Colonic mucosa (tissue), 4 donors: ENCODE measurements around the gene PARVA. TPM values are rescaled to one million over a fixed set of nuclear protein-coding genes. Genes with fewer than 3 reads are reported as not detected.

ENCODE experiments used
- DNase-seq: peaks from one replicate; pipeline ENCODE4 v3.0.0-alpha.2; 2020
- H3K27ac ChIP-seq: fragments of 200-600 bp; one replicate; pipeline ENCODE4 v1.8.0; 2021
- H3K27me3 ChIP-seq: fragments of 200-600 bp; one replicate; pipeline ENCODE4 v1.8.0; 2021
- H3K36me3 ChIP-seq: fragments of 200-600 bp; one replicate; pipeline ENCODE4 v1.8.0; 2021
- H3K4me1 ChIP-seq: fragments of 200-600 bp; one replicate; pipeline ENCODE4 v1.8.0; 2021; ENCODE audit warnings: mild to moderate bottlenecking
- H3K4me3 ChIP-seq: fragments of 200-600 bp; one replicate; pipeline ENCODE4 v1.8.0; 2021
- H3K9ac ChIP-seq, 2 donors: one replicate each; pipeline ENCODE4 v1.7.0; 2013; ENCODE audit warnings: control low read depth in 2 of 2, low read depth in 2 of 2, low read length in 2 of 2
- H3K9me3 ChIP-seq: fragments of 200-600 bp; one replicate; pipeline ENCODE4 v1.8.0; 2021
- intact Hi-C: fragments of 100-400 bp; cut with DNase I; formaldehyde crosslinking; loops from one replicate; pipeline ENCODE4 v1.14.1; 2022
- total RNA-seq, 2 donors: library from RNA; stranded (reverse); fragmentation: NEBNext Ultra II Directional in 1 of 2; extraction: Animal tissue kit (Norgen Biotek cat#: 25700) in 1 of 2; gene quantifications; one replicate each; pipeline ENCODE4 v1.2.1, GENCODE V29; 2021
- TF ChIP-seq, protein P1 (sequence below): fragments of 200-600 bp; IDR thresholded peaks from one replicate; pipeline ENCODE4 v1.8.0; 2022; ENCODE audit warnings: antibody characterized with exemption, mild to moderate bottlenecking
- donor health status: healthy.
- donor health status: DM: no; HTN: no; CAD: no.
- donor health status: DM: no; HTN: no; CAD: no.

Gene PARVA
- total RNA-seq, 2 donors from 2014 or later: 61.8 to 78.5 TPM

DNA sequence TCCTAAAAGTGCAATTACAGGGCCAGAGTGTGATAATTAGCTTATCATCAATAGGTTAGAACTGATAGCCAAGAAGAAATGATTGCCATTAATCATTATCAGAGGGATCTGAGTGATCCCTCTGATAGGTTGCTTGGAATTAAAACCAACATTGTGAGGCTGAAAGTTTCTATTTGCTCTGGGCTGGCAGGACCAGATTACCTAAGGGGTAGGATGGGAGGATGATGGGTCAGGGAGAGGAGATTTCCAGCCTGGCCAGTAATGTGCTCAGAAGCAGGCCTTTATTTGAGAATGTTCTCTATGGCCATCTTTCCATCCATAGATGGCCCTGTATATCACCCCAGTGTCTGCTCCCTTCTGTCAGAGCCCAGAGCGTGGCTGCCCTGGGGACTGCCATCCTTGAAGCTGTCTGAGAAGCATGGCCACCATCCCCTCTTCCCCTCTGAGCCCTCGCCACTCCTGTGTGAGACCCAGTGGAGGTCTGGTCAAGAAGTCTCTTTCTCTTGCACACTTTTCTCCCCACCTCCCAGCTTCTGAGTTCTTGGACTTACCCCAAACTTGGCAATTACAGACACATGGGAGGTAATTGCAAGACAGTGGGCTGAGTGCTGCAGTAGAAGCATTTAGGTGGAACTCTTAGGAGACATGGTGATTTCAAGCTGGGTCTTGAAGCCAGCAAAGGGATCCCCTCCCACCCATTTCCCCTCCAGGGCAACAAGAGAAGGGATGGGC, 11.7 kb downstream of the PARVA start:
- Histone ChIP-seq H3K4me1 (no peaks in the 10 kb centered on the region), H3K9ac (no peak overlapping the region), H3K4me3 (no peak overlapping the region), H3K27me3 (no peaks in the 10 kb centered on the region), H3K9me3 (no peaks in the 10 kb centered on the region), H3K27ac (no peak overlapping the region), H3K36me3 (no peaks in the 10 kb centered on the region)
- TF ChIP-seq, protein P1, sequence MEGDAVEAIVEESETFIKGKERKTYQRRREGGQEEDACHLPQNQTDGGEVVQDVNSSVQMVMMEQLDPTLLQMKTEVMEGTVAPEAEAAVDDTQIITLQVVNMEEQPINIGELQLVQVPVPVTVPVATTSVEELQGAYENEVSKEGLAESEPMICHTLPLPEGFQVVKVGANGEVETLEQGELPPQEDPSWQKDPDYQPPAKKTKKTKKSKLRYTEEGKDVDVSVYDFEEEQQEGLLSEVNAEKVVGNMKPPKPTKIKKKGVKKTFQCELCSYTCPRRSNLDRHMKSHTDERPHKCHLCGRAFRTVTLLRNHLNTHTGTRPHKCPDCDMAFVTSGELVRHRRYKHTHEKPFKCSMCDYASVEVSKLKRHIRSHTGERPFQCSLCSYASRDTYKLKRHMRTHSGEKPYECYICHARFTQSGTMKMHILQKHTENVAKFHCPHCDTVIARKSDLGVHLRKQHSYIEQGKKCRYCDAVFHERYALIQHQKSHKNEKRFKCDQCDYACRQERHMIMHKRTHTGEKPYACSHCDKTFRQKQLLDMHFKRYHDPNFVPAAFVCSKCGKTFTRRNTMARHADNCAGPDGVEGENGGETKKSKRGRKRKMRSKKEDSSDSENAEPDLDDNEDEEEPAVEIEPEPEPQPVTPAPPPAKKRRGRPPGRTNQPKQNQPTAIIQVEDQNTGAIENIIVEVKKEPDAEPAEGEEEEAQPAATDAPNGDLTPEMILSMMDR: no peak
- intact Hi-C loops: no loop called here
- DNase-seq: no peak

DNA sequence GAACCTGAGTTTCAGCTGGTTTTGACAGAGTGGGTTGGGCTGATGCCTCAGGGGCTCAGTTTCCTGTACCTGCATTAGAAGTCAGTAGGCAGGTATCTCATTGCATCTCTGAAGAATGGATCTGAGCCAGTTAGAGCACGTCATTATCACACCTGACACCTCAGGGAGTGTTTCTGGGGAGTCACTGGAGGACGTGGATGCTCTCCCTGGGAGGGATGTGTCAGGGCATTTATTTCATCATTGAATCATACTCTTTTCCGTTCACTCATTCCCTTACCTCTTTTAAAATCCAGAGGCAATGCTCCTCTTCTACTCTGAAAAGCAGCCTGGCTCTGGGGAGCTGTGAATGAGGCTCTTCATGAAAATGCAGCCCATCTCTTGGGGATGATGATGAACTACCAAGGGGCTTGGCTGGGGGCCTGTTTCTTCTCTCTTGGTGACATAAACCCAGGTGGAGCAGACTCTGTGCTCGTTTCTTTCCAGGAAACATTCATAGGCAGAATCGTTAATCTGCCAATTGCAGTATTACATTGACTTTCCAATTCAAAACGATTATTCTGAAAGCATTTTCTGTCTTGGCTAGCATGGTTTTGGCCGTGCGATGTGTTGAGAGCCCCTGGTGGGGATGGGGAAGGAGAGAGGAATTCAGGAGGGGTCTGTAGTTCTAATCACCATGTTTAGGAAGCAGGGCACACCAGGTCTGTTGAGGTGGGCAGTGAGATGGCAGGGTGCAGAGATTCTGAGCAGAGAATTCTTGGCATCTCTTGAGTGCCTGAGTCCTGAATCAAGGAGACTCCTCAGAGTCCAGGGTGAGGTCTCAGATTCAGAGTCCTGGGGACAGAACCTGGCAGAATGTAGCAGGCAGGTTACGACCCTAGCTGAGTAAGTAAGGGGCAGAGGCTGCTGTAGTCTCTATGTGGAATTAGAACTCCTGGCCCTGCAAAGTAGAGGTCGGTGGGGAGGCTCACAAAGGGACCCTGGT, 12.6 kb downstream of the PARVA start:
- no peak for DNase-seq
- Histone ChIP-seq H3K27ac (no peak overlapping the region), H3K9ac (no peak overlapping the region), H3K4me3 (no peak overlapping the region), H3K4me1 (no peaks in the 10 kb centered on the region), H3K9me3 (no peaks in the 10 kb centered on the region), H3K36me3 (no peaks in the 10 kb centered on the region), H3K27me3 (no peaks in the 10 kb centered on the region)
- intact Hi-C loops: no loop called here
- TF ChIP-seq, protein P1: no peak

DNA sequence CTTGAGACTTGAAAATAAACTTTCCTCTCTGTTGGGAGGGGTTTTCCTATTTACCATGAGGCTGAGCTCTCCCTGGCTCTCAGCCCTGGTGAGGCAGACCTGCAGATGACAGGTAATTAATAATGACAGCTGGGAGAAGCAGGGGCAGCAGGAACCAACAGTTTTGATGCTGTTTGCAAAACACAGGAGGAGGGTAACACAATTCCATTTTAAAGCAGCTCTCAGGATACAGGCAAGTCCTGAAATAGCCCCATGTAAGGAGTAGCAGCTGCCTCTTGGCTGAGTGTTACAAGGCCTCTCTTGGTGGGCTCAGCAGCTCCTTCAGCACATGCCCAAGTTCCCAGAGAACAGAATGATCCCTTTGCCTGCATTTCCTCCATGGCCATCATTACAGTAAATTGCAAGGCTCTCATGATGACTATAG, 13.3 kb downstream of the PARVA start:
- intact Hi-C loops: no loop called here
- Histone ChIP-seq H3K4me3 (no peak overlapping the region), H3K9me3 (no peaks in the 10 kb centered on the region), H3K27ac (no peak overlapping the region), H3K4me1 (no peaks in the 10 kb centered on the region), H3K36me3 (no peaks in the 10 kb centered on the region), H3K27me3 (no peaks in the 10 kb centered on the region), H3K9ac (no peak overlapping the region)
- no peak for DNase-seq
- TF ChIP-seq, protein P1: no peak

DNA sequence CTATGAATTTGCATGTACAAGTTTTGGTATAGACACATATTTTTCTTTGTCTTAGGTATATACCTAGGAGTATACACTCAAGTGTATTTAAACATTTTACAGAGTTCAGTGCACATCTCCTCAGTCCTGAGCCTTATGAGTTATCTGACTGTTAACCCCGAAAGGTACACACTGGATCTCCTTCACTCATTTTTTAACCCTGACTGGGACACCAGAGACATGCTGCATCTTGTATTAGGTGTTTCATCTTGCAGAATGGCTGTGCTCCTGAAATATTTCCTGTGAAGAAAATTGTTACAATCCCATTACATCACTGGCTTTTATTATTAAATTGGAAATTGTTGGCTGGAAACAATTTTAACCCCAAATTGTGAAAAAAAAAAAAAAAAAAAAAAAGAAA, 15.3 kb downstream of the PARVA start:
- no peak for DNase-seq
- Histone ChIP-seq H3K4me1 (no peaks in the 10 kb centered on the region), H3K9ac (no peak overlapping the region), H3K36me3 (no peaks in the 10 kb centered on the region), H3K27ac (no peak overlapping the region), H3K9me3 (no peaks in the 10 kb centered on the region), H3K27me3 (no peaks in the 10 kb centered on the region), H3K4me3 (no peak overlapping the region)
- TF ChIP-seq, protein P1: no peak
- intact Hi-C loops: no loop called here

DNA sequence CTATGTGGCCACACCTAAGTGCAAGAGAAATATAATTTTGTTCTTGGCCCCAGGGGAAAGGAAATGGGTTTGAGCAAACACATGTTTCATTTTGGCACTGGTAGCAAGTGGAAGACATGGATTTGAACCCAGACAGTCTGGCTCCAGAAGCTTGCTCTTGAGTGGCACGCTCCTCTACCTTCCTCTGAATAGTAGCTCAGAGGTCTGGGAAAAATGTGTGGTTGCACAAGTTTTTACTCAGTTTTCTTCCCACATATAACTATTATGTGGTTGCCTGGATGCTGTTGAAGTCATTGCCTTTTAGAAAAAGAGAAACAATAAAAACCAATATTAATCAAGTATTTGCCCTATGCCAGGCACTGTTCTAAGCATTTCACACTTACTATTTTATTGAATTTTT, 16.3 kb downstream of the PARVA start:
- no peak overlapping the region for H3K9ac ChIP-seq
- TF ChIP-seq, protein P1: no peak
- H3K9me3 ChIP-seq: no peaks in the 10 kb centered on the region
- no peaks in the 10 kb centered on the region for H3K36me3 ChIP-seq
- intact Hi-C loops: no loop called here
- H3K27me3 ChIP-seq: no peaks in the 10 kb centered on the region
- DNase-seq: no peak
- H3K4me1 ChIP-seq: no peaks in the 10 kb centered on the region
- H3K27ac ChIP-seq: no peak overlapping the region
- H3K4me3 ChIP-seq: no peak overlapping the region
